BJ (cell line): Measurements from ENCODE around the gene FBRSL1. TPM values are rescaled to one million over a fixed set of nuclear protein-coding genes. Genes with fewer than 3 reads are reported as not detected.
"Not testable (repeated sequence)": the region's sequence is repeated elsewhere in the genome, so short reads cannot be mapped to it uniquely, and the experiment has no call there.

Source experiments
- CTCF ChIA-PET: fragments of 350-600 bp; formaldehyde crosslinking; extraction: SDS; loops from one replicate; lab custom pipeline; 2021; ENCODE audit warnings: antibody characterized with exemption, inconsistent platforms; lab: Yijun Ruan, JAX
- POLR2A ChIA-PET: fragments of 300-600 bp; sonication (Branson Sonifier 250); formaldehyde crosslinking; extraction: SDS; loops from one replicate; lab custom pipeline; 2021; ENCODE audit warnings: antibody characterized with exemption; lab: Charles Lee
- DNase-seq: peaks from one replicate; pipeline ENCODE4 v3.0.0-alpha.2; 2011; ENCODE audit warnings: low read depth
- H3K27me3 ChIP-seq: 2 replicates; pipeline ENCODE4 v1.6.0; 2011; ENCODE audit warnings: low read length; ENCODE audit not compliant: control insufficient read depth, insufficient read depth
- H3K36me3 ChIP-seq: 2 replicates; pipeline ENCODE4 v1.5.1; 2011; ENCODE audit warnings: low read length; ENCODE audit not compliant: control insufficient read depth, insufficient read depth
- H3K4me3 ChIP-seq: 2 replicates; pipeline ENCODE4 v1.5.1; 2011; ENCODE audit warnings: low read depth, mild to moderate bottlenecking, control low read depth, low read length
- CTCF ChIP-seq: IDR thresholded peaks from 2 replicates; pipeline ENCODE4 v1.5.1; 2011; ENCODE audit warnings: low read depth, mild to moderate bottlenecking, control low read depth, inconsistent platforms, low read length, moderate library complexity; ENCODE audit not compliant: insufficient read depth
- polyA plus RNA-seq: library from polyadenylated mRNA; depleted of rRNA; stranded (reverse); fragments of >200 nt; gene quantifications from 2 replicates; pipeline ENCODE4 v1.2.3, GENCODE V29; 2011

FBRSL1 gene
- polyA plus RNA-seq, 1 experiment, result 1.4 TPM

- Histone ChIP-seq H3K36me3 (no peaks in the 10 kb centered on the region), H3K4me3 (no peak overlapping the region), H3K27me3 (no peaks in the 10 kb centered on the region)
- no peak for TF ChIP-seq CTCF
- DNase-seq, result no peak
- CTCF ChIA-PET, result interaction anchor here (1.4 kb wide), 1 partner anchor 43 kb away, joined by 4 read pairs; no protein-coding TSS in a partner anchor
- POLR2A ChIA-PET, result no interaction called here
Measured at GRCh38 chr12:132458441-132458840, 31.5 kb upstream of the FBRSL1 start.

DNA sequence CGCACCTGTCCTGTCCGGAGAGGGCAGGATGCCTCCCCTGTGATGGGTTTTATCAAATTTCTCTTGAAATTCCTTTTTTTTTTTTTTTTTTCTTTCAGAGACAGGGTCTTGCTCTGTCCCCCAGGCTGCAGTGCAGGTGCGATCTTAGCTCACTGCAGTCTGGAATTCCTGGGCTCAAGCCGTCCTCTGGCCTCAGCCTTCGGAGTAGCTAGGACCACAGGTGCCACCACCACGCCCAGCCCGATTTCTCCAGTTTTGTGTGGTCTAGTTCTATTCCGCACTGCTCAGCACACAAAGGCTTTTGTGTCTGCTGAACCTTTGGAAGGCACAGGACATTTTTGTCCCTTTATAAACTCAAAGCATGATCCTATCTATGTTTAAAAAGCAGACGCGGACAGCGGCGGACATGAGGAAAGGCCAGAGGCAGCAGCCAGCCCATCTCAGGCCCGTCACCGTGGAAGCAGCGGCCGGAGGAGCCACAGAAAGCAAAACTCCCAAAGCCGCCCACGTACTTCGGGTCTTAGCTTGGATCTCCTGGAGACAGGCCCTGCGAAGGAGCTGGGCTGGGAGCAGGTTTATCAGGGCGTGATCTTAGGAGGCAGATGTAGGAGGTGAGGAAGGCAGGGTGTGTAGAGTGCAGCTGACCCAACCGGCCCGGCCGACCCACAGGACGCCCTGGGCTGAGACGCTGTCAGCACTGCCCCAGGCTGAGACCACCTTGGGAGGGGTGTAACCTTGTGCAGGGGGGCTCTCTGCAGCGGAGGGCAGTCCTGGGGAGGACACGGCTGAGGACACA is 30.9 kb upstream of the FBRSL1 start:
- Histone ChIP-seq H3K27me3 (no peaks in the 10 kb centered on the region), H3K36me3 (no peaks in the 10 kb centered on the region), H3K4me3 (no peak overlapping the region)
- POLR2A ChIA-PET, result no interaction called here
- TF ChIP-seq CTCF, result no peak
- CTCF ChIA-PET, result interaction anchor here (1.4 kb wide), 1 partner anchor 44 kb away, joined by 4 read pairs; no protein-coding TSS in a partner anchor
- DNase-seq, result no peak

GRCh38 chr12:132460571-132460970 is 29.4 kb upstream of the FBRSL1 start:
- no peaks in the 10 kb centered on the region for H3K36me3 ChIP-seq
- POLR2A ChIA-PET, result no interaction called here
- no peak overlapping the region for H3K4me3 ChIP-seq
- DNase-seq, result no peak
- TF ChIP-seq CTCF, result 0 out of 2 replicates have a peak, but pooled peaks have one; percentile 8
- CTCF ChIA-PET, result interaction anchor here (1.2 kb wide), 1 partner anchor 10 kb away, joined by 3 read pairs; no protein-coding TSS in a partner anchor
- no peaks in the 10 kb centered on the region for H3K27me3 ChIP-seq

DNA sequence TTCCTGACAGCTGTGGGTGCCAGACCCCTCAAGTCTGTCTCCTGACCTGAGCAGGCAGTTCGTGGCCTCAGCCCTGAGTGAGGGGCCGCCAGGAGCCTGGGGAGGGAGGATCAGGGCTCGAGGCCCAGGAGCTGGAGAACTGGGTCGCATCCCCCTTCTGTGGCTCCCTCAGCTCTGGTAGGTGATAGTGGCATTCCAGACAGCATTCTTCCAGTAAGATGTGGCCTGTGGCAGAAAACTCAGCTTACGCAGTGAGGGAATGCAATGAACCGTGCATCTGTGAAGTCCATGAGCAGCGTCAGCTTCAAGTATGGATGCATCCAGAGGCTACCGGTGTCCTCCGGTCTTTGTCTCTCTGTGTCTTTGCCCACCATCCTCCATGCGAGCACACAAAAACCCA is 28.4 kb upstream of the FBRSL1 start:
- Histone ChIP-seq H3K27me3 (no peaks in the 10 kb centered on the region), H3K4me3 (no peak overlapping the region), H3K36me3 (no peaks in the 10 kb centered on the region)
- DNase-seq, result no peak
- no peak for TF ChIP-seq CTCF
- CTCF ChIA-PET, result interaction anchor here (1.2 kb wide), 1 partner anchor 11 kb away, joined by 3 read pairs; no protein-coding TSS in a partner anchor
- POLR2A ChIA-PET, result no interaction called here

GRCh38 chr12:132462788-132463187 is 27.2 kb upstream of the FBRSL1 start:
- CTCF ChIA-PET, result no interaction called here
- POLR2A ChIA-PET, result no interaction called here
- H3K36me3 ChIP-seq, result no peaks in the 10 kb centered on the region
- no peak for DNase-seq
- H3K4me3 ChIP-seq, result no peak overlapping the region
- no peak for TF ChIP-seq CTCF
- no peaks in the 10 kb centered on the region for H3K27me3 ChIP-seq

DNA sequence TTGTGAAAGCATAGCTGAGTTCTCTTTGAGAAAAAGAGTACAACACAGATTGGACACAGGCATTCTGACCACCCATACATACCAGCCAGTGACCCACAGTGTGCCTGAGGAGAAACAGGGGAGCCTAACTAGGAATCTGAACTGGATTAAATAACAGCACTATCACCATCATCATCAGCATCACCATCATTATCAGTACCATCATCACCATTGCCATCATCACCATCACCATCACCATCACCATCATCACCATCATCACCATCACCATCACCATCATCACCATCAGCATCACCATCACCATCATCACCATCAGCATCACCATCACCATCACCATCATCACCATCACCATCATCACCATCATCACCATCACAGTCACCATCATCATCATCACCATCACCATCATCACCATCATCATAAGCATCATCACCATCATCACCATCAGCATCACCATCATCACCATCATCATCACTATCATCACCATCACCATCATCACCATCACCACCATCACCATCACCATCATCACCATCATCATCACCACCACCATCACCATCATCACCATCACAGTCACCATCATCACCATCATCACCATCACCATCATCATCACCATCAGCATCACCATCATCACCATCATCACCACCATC is 26.5 kb upstream of the FBRSL1 start:
- POLR2A ChIA-PET, H3K27me3 ChIP-seq, DNase-seq, CTCF ChIA-PET, H3K36me3 ChIP-seq, H3K4me3 ChIP-seq: not testable (repeated sequence)

GRCh38 chr12:132464304-132464703 is 25.6 kb upstream of the FBRSL1 start:
- DNase-seq, CTCF ChIA-PET, H3K4me3 ChIP-seq, POLR2A ChIA-PET, H3K27me3 ChIP-seq, H3K36me3 ChIP-seq: not testable (repeated sequence)
